LNCaP clone FGC (cell line): ENCODE data around the gene GALNT16.

ENCODE experiments used
- DNase-seq: peaks from one replicate; pipeline ENCODE4 v3.0.0-alpha.2; 2011; ENCODE audit warnings: low read depth
- H3K4me3 ChIP-seq: 2 replicates; pipeline ENCODE4 v1.5.1; 2011; ENCODE audit warnings: mild to moderate bottlenecking, low read depth, low read length, control low read depth
- CTCF ChIP-seq: IDR thresholded peaks from 2 replicates; pipeline ENCODE4 v1.5.1; 2012; ENCODE audit warnings: mild to moderate bottlenecking; ENCODE audit not compliant: control insufficient read depth, insufficient read depth; ENCODE audit errors: extremely low read depth

Gene GALNT16

GRCh38 chr14:69326611-69327010 is 66.7 kb downstream of the GALNT16 start:
- no peak for TF ChIP-seq CTCF
- no peak overlapping the region for H3K4me3 ChIP-seq
- DNase-seq: no peak

GRCh38 chr14:69327507-69327906 is 67.5 kb downstream of the GALNT16 start:
- TF ChIP-seq CTCF: no peak
- DNase-seq: no peak

GRCh38 chr14:69328317-69328716 is 68.4 kb downstream of the GALNT16 start:
- DNase-seq: no peak
- no peak overlapping the region for H3K4me3 ChIP-seq
- no peak for TF ChIP-seq CTCF

More at GRCh38 chr14:69327507-69327906, 67.5 kb downstream of the GALNT16 start:
- H3K4me3 ChIP-seq: no peak overlapping the region

GRCh38 chr14:69328765-69329164 is 68.8 kb downstream of the GALNT16 start:
- TF ChIP-seq CTCF: no peak
- no peak for DNase-seq
- H3K4me3 ChIP-seq: no peak overlapping the region

- no peak for DNase-seq
- H3K4me3 ChIP-seq: no peak overlapping the region
- no peak for TF ChIP-seq CTCF
Measured at GRCh38 chr14:69331206-69331605, 71.2 kb downstream of the GALNT16 start.

- H3K4me3 ChIP-seq: no peak overlapping the region
- DNase-seq: no peak
- no peak for TF ChIP-seq CTCF
Measured at GRCh38 chr14:69332782-69333395, 72.9 kb downstream of the GALNT16 start.

GRCh38 chr14:69333791-69334337 is 73.9 kb downstream of the GALNT16 start:
- no peak for TF ChIP-seq CTCF
- no peak overlapping the region for H3K4me3 ChIP-seq
- no peak for DNase-seq
